SH-SY5Y (cell line): ENCODE measurements around the gene DTYMK.

ENCODE experiments used
- GATA2 ChIP-seq: IDR thresholded peaks from 2 replicates; pipeline ENCODE4 v1.6.1; 2011; ENCODE audit warnings: mild to moderate bottlenecking, low read depth, low read length
- GATA3 ChIP-seq: IDR thresholded peaks from 2 replicates; pipeline ENCODE4 v1.6.1; 2011; ENCODE audit warnings: low read depth, mild to moderate bottlenecking, low read length, moderate library complexity

- TF ChIP-seq GATA2 (no peak), GATA3 (no peak)
These were observed 22.3 kb upstream of the DTYMK start for GRCh38 chr2:241708879-241709278.
